Body of pancreas (tissue), 4 donors: ENCODE measurements around the gene S100A6. TPM values are rescaled to one million over a fixed set of nuclear protein-coding genes. Genes with fewer than 3 reads are reported as not detected.
"Not testable (repeated sequence)": the region's sequence is repeated elsewhere in the genome, so short reads cannot be mapped to it uniquely, and the experiment has no call there.

Experiments
- ATAC-seq: fragments of 150-250 bp; one replicate; pipeline ENCODE4 v1.9.1; 2016
- DNase-seq, 4 donors: peaks; one replicate each; pipeline ENCODE4 v3.0.0-alpha.2; 2019
- H3K27ac ChIP-seq, 4 donors: fragments of 200-600 bp; sonication (generic); 1 replicate in 3 of 4; 2 replicates in 1 of 4; pipeline versions ENCODE4 v1.5.1 to v1.6.1; 2016 to 2019; ENCODE audit warnings: mild to moderate bottlenecking in 1 of 4, mixed read lengths in 1 of 4, moderate library complexity in 1 of 4
- H3K27me3 ChIP-seq, 2 donors: fragments of 200-600 bp; sonication (generic); one replicate each; pipeline ENCODE4 v1.6.0; 2016; ENCODE audit warnings: mild to moderate bottlenecking in 1 of 2
- H3K36me3 ChIP-seq, 2 donors: fragments of 200-600 bp; sonication (generic); replicated peaks in 1 of 2; 2 replicates each; pipeline ENCODE4 v1.5.1; 2016; ENCODE audit warnings: low read depth in 2 of 2; ENCODE audit not compliant: insufficient read depth in 1 of 2
- H3K4me1 ChIP-seq: fragments of 200-600 bp; sonication (generic); one replicate; pipeline ENCODE4 v1.6.0; 2016
- H3K4me3 ChIP-seq, 2 donors: fragments of 200-600 bp; sonication (generic); 1 replicate in 1 of 2; 2 replicates in 1 of 2; pipeline ENCODE4 v1.5.1; 2016 to 2019
- H3K9me3 ChIP-seq, 3 donors: fragments of 200-600 bp; sonication (generic); 1 replicate in 2 of 3; 2 replicates in 1 of 3; pipeline ENCODE4 v1.5.1; 2016
- POLR2A ChIP-seq, 3 donors: fragments of 450-650 bp; IDR thresholded peaks; one replicate each; pipeline ENCODE4 v1.6.1; 2016; ENCODE audit warnings: antibody characterized with exemption in 3 of 3, mild to moderate bottlenecking in 2 of 3
- WGBS, 2 donors: methylation state at CpG; one replicate each; pipeline ENCODE4 v1.1.5; 2017; 5-methylcytosine and 5-hydroxymethylcytosine counted together
- intact Hi-C: fragments of 100-400 bp; cut with DNase I; formaldehyde crosslinking; loops from one replicate; pipeline ENCODE4 v1.15.1; 2023
- total RNA-seq, 2 donors: library from RNA; depleted of rRNA; stranded (reverse); fragments of >200 nt; gene quantifications; one replicate each; pipeline ENCODE4 v1.1.0, GENCODE V29; 2016
- TF ChIP-seq, protein P1 (sequence below), 7 experiments: fragments of 450-650 bp in 4 of 7; fragments of 200-600 bp in 3 of 7; sonication (generic) in 3 of 7; IDR thresholded peaks; one replicate each; pipeline ENCODE4 v1.5.1; 2016 to 2019; ENCODE audit warnings: antibody characterized with exemption in 7 of 7

The S100A6 gene
- total RNA-seq, 2 donors from 2014 or later = 54.7 to 58.9 TPM

DNA sequence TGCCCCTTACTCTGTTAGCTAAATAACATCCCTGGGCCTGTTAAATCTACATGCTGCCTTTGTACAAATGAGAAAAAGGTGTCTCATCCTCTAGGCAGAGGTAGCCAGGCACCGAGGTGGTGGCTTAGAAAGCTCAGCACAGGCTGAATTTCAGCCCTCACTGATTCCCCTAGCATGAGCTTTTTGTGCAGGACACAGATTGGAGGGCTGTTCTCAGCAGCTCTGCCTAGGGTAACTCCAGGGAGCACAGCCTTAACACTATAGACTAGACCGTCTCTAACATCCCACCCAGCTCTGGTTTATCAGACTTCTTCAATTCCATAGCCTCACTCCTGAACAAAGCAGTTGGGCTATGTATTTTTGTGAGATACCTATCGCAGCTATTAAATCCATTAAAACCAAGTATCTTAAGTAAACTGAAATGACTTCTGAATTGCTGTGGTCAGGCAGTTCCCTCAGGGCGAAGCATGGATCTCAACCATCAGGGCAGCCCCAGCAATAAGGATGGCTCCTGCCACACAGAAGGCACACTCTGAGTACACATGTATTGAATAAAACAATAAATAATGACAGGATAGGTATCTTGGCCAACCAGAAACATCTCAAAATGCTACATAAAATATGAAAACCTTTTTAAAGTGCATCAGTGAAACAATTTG is 14.8 kb downstream of the S100A6 start:
- ATAC-seq = peak; percentile 49
- intact Hi-C loops = no loop called here
- Histone ChIP-seq H3K9me3 (no peaks in the 10 kb centered on the region), H3K36me3 (no peaks in the 10 kb centered on the region), H3K27ac (peak overlapping the region in 3 of 4 donors; percentile 60 to 69 (median 64)), H3K27me3 (no peaks in the 10 kb centered on the region), H3K4me1 (peaks cover 11% of the 10 kb centered on the region), H3K4me3 (no peak overlapping the region)
- no peak for DNase-seq
- WGBS, 2 donors = 75 to 83% methylated on average over 4 of the region's 4 CpGs
- TF ChIP-seq POLR2A (IDR thresholded peaks at IDR 0.05) = no peak
- TF ChIP-seq, protein P1, sequence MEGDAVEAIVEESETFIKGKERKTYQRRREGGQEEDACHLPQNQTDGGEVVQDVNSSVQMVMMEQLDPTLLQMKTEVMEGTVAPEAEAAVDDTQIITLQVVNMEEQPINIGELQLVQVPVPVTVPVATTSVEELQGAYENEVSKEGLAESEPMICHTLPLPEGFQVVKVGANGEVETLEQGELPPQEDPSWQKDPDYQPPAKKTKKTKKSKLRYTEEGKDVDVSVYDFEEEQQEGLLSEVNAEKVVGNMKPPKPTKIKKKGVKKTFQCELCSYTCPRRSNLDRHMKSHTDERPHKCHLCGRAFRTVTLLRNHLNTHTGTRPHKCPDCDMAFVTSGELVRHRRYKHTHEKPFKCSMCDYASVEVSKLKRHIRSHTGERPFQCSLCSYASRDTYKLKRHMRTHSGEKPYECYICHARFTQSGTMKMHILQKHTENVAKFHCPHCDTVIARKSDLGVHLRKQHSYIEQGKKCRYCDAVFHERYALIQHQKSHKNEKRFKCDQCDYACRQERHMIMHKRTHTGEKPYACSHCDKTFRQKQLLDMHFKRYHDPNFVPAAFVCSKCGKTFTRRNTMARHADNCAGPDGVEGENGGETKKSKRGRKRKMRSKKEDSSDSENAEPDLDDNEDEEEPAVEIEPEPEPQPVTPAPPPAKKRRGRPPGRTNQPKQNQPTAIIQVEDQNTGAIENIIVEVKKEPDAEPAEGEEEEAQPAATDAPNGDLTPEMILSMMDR (IDR thresholded peaks at IDR 0.05) = no peak

DNA sequence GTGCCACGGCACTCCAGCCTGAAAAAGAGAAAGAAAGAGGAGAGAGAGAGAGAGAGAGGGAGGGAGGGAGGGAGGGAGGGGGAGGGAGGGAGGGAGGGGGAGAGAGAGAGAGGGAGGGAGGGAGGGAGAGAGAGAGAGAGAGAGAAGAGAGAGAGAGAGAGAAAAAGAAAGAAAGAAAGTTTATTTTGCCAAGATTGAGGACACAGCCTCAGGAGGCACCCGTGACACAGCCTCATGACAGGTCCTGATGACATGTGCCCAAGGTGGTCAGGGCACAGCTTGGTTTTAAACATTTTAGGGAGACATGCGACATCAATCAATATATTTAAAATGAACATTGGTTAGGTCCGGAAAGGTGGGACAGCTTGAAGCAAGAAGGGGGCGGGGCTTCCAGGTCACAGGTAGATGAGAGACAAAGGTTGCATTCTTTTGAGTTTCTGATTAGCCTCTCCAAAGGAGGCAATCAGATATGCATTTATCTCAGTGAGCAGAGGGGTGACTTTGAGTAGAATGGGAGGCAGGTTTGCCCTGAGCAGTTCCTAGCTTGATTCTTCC is 15.6 kb downstream of the S100A6 start:
- H3K4me1 ChIP-seq, H3K27me3 ChIP-seq, H3K36me3 ChIP-seq, intact Hi-C loops, H3K9me3 ChIP-seq, H3K4me3 ChIP-seq: not testable (repeated sequence)
- WGBS, 2 donors = 50 to 53% methylated on average over 5 of the region's 5 CpGs
- DNase-seq (peak; percentile 59 to 81 (median 71)), ATAC-seq (peak; percentile 75)
- peak overlapping the region in 3 of 4 donors; percentile 60 to 69 (median 64) for H3K27ac ChIP-seq

DNA sequence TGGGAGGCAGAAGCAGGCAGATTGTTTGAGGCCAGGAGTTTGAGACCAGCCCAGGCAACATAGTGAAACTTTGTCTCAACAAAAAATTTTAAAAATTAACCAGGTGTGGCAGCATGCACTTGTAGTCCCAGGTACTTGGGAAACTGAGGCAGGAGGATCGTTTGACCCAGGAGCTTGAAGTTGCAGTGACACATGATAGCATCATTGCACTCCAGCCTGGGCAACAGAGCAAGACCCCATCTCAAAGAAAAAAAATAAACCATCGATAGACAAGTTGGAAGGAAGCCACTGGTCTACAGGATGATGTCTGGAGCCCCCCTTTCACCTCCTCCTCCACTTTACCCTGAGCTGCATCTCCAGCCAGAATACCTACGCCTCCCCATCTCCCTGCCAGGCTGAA is 16.5 kb downstream of the S100A6 start:
- Histone ChIP-seq H3K4me3 (no peak overlapping the region), H3K9me3 (no peaks in the 10 kb centered on the region), H3K27me3 (no peaks in the 10 kb centered on the region), H3K36me3 (no peaks in the 10 kb centered on the region), H3K4me1 (peaks cover 7% of the 10 kb centered on the region), H3K27ac (no peak overlapping the region)
- WGBS, 2 donors = 65 to 69% methylated on average over 3 of the region's 3 CpGs
- no peak for ATAC-seq
- TF ChIP-seq, protein P1 (IDR thresholded peaks at IDR 0.05) = no peak
- TF ChIP-seq POLR2A (IDR thresholded peaks at IDR 0.05) = no peak
- intact Hi-C loops = no loop called here
- no peak for DNase-seq

DNA sequence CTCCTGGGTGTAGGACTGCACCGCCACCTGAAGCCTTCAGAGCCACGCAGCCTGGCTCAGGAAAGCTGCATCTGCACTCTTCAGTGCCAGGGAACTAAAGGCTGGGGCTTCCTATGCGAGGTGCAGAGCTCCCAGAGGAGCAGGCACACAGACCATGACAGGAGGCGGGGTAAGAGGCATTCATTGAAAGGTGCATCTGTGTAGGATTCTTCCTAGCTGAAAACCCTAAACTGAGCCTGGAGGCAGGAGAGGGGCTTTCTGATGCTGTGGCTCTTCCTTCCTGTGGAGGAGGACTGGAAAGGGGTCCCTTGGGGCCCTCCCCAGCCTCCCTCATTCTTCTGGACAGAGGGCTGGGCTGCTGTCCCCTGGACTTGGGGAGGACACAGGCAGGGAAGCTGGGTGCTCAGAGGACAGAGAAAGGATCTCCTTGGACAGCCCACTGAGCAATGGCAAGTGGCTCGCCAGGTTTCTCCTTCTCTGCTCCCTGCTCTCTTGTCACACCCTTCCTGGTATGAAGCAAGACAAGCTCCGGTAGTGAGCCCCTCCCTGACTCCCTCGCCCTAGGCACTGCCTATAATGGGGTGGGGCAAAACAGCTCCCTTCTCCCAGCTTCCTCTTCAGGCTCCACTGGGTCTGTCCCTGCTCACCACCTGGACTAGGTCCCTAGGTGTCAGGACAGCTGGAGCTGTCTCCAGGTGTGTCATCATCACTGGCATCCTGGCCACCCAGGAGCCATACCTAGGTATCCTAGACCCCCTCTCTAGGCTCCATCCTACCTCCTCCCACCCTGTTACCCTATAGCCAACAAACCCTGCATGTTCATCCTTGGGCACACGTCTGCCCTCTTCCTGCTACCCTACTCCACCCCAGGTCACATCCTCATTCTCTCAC is 20.0 kb downstream of the S100A6 start:
- Histone ChIP-seq H3K4me3 (no peak overlapping the region), H3K9me3 (no peaks in the 10 kb centered on the region), H3K27ac (no peak overlapping the region), H3K36me3 (no peaks in the 10 kb centered on the region), H3K4me1 (peaks cover 3% of the 10 kb centered on the region), H3K27me3 (no peaks in the 10 kb centered on the region)
- no peak for ATAC-seq
- 49 to 51% methylated on average over 8 of the region's 8 CpGs for WGBS, 2 donors
- DNase-seq = no peak
- intact Hi-C loops = no loop called here
- no peak for TF ChIP-seq POLR2A (IDR thresholded peaks at IDR 0.05)
- TF ChIP-seq, protein P1 (IDR thresholded peaks at IDR 0.05) = no peak

DNA sequence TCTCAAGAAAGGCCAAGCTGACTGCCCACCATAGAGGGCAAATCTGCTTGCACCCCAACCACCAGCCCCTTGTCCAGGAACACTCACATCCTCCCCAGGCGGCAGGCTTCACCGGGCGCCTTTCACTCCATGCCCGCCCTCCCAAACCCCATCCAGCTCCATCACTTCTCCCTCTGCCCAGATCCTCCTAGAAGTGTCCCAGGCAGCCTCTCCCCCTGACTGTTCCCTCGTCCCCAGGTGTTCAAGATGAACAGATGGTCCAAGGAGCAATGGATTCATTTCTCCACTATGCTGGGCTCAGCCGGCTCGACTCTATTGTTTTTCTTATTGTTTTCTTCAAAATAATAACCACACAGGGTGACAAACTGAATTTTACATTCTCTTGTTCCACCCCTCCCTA is 22.1 kb downstream of the S100A6 start:
- Histone ChIP-seq H3K4me3 (no peak overlapping the region), H3K4me1 (no peaks in the 10 kb centered on the region), H3K9me3 (no peaks in the 10 kb centered on the region), H3K27ac (no peak overlapping the region), H3K27me3 (no peaks in the 10 kb centered on the region), H3K36me3 (no peaks in the 10 kb centered on the region)
- DNase-seq (no peak), ATAC-seq (no peak)
- 89 to 90% methylated on average over 7 of the region's 7 CpGs for WGBS, 2 donors
- TF ChIP-seq, protein P1 (IDR thresholded peaks at IDR 0.05) = no peak
- no peak for TF ChIP-seq POLR2A (IDR thresholded peaks at IDR 0.05)
- intact Hi-C loops = no loop called here
